Peyer's patch (tissue), 4 donors: ENCODE results near the gene HSPA14.

Experiments
- POLR2A ChIP-seq, 2 donors: fragments of 450-650 bp; IDR thresholded peaks; one replicate each; pipeline ENCODE4 v1.5.1; 2017; ENCODE audit warnings: antibody characterized with exemption in 2 of 2, mild to moderate bottlenecking in 2 of 2, moderate library complexity in 2 of 2
- TF ChIP-seq, protein P1 (sequence below), 6 experiments: fragments of 450-650 bp in 4 of 6; fragments of 200-600 bp in 2 of 6; sonication (generic) in 1 of 6; IDR thresholded peaks; one replicate each; pipeline ENCODE4 v1.5.1; 2017 to 2019; ENCODE audit warnings: antibody characterized with exemption in 6 of 6, mild to moderate bottlenecking in 3 of 6, moderate library complexity in 1 of 6

DNA sequence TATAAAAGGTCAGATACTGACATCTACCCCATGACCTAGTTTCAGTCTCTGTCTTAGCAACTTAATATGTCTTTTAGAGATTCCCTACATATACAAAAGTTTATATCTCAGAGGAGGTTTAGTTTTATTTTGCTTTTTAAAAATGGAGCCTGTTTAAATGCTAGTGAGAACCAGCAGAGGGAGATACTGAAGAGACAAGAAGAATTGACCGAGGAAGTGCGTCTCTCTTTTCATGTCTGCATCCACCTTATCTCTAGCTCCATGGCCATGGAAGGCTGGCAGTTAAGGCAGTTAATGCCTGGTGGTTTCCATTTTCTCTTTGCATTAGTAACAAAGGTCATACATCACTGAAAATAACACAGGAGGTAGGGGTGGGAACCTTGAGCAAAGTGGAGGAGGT lies 51.2 kb downstream of the HSPA14 start:
- TF ChIP-seq, protein P1, sequence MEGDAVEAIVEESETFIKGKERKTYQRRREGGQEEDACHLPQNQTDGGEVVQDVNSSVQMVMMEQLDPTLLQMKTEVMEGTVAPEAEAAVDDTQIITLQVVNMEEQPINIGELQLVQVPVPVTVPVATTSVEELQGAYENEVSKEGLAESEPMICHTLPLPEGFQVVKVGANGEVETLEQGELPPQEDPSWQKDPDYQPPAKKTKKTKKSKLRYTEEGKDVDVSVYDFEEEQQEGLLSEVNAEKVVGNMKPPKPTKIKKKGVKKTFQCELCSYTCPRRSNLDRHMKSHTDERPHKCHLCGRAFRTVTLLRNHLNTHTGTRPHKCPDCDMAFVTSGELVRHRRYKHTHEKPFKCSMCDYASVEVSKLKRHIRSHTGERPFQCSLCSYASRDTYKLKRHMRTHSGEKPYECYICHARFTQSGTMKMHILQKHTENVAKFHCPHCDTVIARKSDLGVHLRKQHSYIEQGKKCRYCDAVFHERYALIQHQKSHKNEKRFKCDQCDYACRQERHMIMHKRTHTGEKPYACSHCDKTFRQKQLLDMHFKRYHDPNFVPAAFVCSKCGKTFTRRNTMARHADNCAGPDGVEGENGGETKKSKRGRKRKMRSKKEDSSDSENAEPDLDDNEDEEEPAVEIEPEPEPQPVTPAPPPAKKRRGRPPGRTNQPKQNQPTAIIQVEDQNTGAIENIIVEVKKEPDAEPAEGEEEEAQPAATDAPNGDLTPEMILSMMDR (IDR thresholded peaks at IDR 0.05): peak in 4 of 6 experiments; percentile 17 to 28 (median 24)
- TF ChIP-seq POLR2A (IDR thresholded peaks at IDR 0.05): no peak
